Stimulated activated CD4-positive, alpha-beta T cell treated with anti-CD3 and anti-CD28 coated beads, Interleukin-12 subunit alpha, Interleukin-12 subunit beta, amount 100 ng/mL, for 48 hours (primary cell): ENCODE data around the gene SMIM29.
"Not testable (repeated sequence)": the region's sequence is repeated elsewhere in the genome, so short reads cannot be mapped to it uniquely, and the experiment has no call there.

Experiments used
- DNase-seq, 3 donors: peaks; one replicate each; pipeline ENCODE4 v3.0.0-alpha.2; 2020; ENCODE audit warnings: low read depth in 2 of 3, low spot score in 1 of 3

Gene SMIM29

DNA sequence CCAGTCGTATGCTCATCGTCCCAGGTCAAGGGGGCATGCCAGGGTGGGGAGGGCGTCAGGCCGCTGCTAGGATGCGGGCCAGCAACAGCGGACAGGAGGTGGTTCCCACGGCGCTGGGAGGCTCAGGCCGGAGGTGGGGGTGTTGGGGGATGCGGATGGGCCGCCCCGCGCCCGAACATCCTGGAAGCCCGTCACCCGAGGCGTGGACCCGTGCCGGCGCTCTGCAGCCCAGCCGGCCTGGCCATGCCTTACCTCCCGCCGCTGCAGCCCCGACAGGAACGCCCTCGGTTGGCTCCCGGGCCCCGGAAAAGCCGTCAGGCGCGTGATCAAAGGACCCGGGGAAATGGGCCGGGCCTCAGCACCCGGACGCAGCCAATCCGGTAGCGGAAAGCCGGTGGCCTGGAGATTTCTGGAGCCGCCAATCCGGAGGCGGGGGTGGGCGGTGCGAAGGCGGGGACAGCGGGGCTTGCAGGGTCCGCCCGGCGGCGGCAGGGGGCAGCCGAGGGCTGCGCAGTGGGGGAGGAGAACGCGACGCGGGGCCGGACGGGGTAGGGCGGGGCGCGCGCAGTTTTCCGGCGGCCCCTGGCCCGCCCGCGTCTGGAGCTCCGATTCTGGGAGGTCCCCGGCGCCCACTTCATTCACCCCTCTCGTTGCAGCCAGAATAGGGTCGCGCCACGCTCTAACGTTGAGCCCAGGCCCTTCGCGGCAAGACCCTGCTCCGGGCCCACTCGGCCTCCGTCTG is at the start of gene SMIM29:
Gene SMIM29 (minus strand): TSS at position 280 of the 742 bp plus-strand sequence. CDS start 1,215 bp downstream, outside the sequence.
- peak; percentile 94 to 98 (median 96) for DNase-seq

DNA sequence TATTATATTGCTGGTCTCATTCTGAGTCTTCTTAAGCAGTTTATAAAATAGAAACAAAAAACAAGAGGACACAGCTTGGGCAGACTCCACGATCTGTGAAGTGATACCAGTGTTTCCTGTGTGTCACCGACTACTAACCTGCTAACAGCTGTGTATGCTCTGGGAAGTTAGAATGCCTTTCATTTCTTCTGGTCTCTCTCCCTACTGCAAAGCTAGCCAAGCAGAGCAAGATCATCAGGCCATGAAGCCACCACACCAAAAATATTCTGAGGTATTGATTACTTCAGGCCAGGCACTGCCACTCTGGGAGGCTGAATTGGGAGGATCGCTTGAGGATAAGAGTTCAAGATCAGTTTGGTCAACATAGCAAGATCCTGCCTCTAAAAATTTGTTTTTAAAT is 46.9 kb upstream of the SMIM29 start:
- no peak for DNase-seq

DNA sequence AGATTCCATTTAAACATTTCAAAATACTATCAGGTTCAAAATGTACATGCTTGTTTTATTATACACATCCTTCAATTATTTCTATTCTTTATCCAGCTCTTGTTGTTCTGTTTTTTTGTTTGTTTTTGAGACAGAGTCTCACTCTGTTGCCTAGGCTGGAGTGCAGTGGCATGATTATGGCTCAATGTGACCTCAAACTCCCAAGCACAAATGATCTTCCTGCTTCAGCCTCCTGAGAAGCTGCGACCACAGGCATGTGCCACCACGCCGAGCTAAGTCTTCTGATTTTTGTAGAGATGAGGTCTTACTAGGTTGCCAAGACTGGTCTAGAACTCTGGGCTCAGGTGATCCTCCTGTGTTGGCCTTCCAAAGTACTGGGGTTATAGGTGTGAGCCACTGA is 44.1 kb upstream of the SMIM29 start:
- DNase-seq, result no peak

DNA sequence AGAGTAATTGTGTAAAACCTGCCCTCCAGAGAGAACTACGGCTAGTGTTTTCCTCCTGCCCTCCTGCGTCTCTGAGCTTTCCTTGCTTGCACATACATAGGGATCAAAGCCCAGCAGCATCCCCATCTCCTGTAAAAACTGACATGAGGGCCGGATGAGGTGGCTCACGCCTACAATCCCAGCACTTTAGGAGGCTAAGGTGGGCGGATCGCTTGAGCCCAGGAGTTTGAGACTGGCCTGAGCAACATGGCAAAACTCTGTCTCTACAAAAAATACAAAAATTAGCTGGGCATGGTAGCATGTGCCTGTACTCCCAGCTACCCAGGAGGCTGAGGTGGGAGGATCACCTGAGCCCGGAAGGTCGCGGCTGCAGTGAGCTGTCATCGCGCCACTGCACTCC is 40.3 kb upstream of the SMIM29 start:
- DNase-seq, result no peak

DNA sequence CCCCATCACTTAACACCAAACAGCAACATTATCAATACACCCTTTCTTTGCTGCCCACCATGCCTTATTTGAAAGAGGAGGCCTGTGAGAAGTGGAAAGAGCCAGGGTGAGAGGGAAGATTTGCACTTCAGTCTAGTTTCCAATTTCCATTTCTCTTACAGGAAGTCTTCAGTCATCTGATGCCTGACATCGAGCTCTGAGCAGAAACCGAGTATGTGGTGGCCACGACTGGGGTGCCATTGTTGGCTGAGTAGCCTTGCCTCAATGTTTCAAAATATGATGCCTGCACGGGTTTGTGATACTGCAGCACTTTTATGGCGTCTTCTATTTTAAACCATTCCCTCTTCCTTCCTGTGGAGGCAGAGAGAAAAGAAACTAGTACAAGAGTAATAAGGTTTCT is 39.8 kb upstream of the SMIM29 start:
- no peak for DNase-seq

DNA sequence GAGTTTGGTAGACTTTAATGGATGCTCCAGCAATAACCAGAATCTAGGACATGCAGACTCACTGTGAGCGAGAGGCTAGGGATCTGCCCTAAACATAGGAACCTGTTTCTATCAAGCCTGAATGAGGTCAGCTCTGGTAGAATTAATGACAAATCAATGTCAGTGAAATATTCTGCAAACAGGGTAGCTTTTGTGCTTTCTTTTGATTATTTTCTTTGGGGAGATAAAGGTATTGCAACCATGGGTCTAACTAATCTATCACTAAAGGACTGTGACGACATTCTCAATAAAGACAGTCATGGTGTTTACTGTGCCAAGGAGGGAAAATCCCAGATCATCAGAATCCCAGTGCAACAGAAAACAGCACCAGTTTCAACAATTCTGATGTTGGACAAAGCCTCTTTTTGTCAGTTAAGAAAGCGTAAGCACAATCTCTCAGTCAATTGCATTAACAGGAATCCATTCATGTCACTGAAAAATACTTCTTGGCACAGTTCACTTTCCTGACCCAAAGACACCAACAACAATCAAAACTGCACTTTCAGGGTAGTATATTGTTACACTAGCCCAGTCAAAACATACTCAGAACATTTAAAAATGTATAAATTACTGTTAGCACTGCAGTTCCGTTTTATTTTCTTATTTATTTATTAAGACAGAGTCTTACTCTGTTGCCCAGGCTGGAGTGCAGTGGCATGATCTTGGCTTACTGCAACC is 36.8 kb upstream of the SMIM29 start:
- no peak for DNase-seq

DNA sequence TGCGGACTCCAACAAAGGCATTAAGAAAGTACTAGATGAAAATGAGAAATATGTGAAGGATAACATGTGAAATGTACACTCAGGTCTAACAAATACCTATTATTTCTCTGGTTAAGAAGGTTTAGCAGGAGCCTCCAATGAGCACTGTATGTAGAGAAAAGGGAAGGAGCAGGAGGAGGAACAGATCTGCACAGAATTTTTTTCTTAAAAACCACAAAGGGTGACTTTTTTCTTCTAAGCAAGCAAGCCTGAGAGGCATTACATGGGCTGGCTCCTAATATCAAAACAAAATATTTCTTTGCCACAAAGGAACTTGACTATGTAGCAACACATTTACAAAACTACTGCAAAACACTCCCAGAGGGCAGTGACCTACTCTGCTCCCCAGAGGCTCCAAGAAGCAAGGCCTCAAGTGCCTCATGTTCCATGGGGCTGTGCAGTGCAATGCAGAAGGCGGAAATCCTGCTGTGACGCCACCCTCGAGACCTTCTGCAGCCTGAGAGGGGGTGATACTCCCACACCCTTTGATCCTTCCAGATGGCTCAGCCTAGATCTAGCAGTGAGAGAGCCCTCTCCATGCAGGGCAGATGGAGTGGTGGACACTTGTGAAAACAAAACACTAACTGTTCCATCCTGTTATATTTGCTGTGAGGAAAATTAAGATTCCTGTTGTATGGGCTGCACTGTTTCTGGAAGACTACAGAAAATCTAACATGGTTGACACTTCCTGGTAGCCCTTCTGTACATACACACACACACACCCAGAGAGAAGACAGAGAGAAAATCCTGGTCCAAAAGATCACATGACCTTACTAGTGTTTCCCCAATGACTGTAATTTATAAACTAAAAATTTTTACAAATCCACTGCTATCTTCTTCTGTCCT is 36.0 kb upstream of the SMIM29 start:
- DNase-seq, result no peak

DNA sequence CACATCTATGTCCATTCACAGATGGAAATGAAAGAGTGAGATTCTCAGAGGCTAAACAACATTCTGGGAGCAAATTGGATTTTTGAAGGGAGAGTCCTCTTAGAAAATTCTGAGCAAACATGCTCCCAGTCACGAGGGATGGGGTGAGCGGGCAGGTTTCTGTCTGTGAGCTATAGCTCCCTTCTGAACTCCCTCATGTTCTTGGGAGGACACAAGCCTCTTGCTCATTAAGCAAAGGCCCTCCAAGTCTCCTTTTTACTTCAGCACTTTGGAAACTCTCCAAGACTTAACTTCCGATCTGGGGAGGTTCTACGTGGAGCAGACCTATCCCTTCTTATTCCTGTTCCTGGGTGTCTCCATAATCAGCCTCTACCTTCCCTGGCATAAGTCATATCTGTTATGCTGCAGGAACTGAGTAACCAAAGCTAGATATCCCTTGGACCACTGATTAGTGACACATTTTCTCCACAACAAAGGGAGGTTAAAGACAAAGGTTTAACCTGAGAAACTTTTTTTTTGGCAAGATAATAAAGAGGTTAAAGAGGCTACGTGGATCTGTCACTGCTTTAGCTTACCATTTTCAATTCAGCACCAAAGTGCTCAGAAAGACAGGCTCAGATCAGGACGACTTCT is 33.0 kb upstream of the SMIM29 start:
- no peak for DNase-seq

DNA sequence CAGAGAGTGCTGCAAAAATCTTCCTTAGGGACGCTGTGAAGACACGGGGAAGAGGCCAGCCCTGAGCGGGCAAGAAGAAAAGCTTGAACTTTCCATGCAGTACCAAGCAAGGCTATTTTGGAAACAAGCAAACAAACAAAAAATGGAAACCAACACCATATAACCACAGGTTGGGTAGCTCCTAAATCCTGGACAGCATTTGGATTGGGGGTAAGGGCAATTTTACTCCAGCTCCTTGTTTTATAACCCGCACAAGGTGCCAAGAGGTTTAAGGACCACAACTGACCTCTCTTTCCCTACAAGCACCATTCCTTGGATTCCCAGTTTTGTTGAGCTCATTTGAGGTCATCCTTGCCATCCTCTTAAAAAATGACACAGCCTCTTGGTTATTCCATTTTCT is 31.4 kb upstream of the SMIM29 start:
- no peak for DNase-seq

DNA sequence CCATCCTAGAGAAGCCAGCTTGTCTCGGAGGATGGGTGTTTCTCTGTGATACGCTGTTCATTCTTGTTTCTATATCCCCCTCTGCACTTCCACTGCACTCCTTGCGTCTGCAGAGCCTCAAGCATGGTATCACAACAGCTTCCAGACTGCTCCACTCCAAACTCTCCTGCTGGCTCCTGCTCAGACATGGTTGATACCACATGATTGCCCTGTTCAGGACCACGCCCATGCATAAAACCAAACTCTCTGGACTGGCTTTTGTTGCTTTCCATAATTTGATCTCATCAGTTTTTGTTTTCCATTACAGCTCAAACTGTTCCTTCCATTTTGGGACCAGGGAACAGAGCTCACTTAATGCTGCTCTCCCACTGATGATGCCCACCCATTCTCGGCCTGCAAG is 30.0 kb upstream of the SMIM29 start:
- no peak for DNase-seq

DNA sequence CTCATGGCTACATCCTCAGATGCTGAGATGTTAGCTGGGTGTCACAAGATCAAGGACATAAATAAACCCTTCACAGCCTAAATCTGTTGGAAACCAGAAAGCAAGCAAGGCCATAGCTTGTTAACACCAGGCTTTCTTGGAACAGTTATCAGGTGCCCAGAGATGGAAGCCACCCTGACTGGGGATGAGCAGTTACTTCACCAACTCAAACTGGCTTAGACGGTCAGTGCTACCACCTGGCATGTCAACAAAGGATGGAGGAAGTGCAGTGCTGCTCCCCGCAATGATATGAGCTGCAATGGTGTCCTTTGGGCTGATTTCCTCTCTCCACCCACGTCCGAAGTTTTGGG is 28.9 kb upstream of the SMIM29 start:
- DNase-seq, result no peak

DNA sequence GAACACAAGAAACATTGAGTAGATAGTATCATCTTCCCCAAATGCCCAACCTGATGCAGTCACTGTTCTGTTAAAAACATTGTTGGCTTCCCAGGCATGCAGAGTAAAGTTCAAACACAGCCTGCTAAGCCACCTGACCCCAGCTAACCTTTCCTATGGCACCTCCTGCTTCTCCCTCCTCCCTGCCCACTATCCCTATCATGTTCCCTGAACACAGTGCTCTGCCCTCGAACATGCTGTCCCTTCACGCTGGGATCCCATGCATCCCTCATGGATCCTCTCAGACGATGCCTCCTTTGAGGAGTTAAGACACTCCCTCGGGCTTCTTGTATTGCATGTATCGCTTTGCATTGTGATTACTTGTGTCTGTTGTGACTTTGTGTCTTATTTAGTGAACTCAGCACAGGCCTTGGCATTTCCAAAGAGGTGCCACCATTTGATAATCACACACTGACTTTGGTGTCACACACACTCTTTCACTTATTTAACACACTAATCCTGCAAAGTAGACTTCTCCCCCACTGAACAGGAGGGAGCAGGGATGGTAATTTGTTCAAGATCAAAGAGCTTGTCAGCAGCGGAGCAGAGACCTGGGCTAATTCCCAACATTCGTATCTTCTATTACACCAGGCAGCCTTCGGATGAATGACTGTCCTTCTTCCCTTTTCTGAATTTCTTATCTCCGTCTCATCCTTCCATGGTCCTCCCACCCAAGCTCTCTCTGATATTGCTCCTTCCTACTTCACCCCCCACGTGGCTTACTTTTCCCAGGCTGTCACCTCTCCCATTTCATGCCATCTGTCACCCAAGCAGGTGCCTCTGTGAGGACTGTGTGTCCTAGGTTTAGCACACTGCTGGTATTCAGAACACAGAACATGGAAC is 28.3 kb upstream of the SMIM29 start:
- DNase-seq, result no peak

DNA sequence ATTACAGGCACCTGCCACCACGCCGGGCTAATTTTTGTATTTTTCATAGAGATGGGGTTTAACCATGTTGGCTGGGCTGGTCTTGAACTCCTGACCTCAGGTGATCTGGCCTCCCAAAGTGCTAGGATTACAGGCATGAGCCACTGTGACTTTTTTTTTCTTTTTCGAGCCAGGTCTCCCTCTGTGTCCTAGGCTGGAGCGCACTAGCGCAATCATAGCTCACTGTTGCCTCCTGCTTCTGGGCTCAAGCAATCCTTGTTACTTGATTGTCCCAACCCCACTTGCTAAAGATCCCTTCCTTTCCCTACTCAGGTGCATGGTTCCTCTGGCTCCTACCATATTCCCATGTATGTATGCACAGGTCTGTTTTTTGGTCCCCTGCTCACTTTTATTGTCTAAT is 27.4 kb upstream of the SMIM29 start:
- DNase-seq, result no peak

DNA sequence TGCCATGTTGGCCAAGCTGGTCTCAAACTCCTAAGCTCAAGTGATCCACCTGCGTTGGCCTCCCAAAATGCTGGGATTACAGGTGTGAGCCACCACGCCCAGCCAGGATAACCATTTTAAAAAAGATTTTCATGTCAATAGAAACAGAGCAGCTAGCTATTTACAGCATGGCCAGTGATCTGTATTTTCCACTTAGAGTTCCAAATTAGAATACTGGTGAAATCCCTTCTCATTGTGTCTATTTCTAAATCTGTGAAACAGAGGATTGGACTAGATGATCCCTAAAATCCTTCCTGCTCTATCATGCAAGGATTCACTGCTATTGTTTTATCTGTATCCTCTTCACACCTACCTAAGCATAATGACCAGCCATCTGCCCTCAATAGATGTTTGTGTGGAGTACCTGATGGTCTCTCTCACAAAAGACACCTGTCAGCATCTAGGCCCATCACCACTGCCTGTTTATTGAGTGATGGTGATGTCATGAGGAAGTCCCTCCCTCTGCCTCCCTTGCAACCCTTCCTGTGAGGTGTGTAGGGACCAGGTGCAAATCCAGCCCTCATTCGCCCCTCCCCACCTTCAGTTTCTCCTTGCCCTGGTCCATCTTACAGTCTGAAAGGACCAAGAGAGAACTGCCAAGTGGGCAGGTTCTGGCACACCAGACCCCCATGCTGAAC is 26.5 kb upstream of the SMIM29 start:
- no peak for DNase-seq

DNA sequence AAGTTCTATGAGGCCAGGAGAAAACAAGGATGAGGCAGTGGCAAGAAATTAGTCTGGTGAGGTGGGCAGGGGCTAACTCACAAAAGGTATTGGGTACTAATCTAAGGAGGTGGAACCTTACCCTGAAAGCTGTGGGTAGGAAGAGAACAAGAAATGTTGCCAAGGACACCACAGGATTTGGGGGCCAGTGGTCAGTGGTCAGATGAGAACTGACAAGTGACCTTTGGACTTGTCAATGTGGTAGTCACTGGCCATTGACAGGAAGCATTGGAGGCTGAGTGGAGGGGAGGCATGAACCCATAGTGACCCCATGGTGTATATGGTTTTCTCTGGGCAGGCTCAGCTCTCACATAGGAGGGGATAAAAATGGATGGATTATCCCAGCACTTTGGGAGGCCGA is 25.3 kb upstream of the SMIM29 start:
- no peak for DNase-seq

DNA sequence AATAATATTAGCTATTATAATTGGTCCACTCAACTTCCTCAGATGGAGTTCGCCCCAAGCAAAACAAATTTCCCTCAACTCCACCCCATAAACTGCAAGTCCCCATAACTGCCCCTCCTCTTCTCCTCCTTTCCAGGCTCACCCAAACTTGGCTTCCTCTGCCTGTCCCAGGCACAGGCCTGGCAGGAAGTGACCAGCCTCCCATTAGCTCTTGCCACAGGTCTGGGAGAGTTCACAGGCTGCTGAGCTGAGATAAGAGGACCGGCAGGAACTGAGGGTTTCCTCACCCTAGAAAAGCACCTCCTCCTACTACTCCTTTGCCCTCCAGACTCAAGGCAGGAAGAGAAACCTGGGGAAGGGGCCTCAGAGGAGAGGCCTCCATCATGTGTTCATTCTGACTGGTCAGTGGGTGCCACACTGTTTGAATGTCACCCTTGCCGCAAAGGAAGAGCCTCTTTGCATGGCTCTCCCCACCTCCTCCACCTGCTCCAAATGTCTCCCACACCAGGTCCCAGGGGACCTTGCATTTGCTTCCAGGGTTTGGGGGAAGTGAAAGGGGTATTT is 24.5 kb upstream of the SMIM29 start:
- no peak for DNase-seq

DNA sequence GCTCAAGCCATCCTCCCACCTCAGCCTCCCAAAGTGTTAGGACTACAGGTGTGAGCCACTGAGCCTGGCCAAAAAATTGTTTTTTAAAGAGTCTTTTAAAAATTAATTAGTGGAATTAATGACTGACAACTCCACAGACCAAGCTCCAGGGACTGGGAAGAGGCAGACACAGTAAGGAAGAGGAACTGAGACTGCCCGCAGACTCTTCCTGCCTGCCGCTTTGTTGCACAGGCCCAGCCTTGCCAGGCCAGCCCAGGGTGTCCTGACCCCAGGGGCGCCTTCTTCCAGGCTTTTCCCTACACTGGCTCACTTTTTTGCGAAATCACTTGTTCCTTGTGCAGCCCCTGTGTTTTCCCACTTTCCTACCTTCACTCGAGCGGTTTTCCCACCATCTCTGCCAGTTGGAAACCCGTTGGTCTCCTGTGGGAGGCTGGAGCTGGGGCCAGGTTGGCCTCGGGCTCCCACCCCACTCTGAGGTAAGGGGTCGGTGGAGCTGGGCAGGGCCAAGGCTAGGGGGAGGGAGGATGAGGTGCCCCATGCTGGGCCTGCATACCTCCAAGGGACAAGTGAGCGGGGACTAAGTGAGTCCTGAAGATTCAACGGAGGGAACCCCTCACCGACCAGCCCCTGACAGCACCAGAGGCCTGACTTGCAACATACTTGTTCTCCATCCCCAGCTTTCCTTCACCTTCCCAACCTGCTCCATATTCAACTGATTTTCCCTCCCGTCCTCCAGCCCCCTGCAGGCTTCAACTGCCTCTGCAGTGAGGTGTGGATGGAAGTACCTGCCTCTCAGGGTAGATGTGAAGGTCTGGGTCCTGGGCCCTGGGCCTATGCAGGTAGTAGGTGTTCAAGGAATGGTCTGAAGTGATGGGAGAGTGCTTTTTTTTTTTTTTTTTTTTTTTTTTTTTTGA is 23.5 kb upstream of the SMIM29 start:
- no peak for DNase-seq

DNA sequence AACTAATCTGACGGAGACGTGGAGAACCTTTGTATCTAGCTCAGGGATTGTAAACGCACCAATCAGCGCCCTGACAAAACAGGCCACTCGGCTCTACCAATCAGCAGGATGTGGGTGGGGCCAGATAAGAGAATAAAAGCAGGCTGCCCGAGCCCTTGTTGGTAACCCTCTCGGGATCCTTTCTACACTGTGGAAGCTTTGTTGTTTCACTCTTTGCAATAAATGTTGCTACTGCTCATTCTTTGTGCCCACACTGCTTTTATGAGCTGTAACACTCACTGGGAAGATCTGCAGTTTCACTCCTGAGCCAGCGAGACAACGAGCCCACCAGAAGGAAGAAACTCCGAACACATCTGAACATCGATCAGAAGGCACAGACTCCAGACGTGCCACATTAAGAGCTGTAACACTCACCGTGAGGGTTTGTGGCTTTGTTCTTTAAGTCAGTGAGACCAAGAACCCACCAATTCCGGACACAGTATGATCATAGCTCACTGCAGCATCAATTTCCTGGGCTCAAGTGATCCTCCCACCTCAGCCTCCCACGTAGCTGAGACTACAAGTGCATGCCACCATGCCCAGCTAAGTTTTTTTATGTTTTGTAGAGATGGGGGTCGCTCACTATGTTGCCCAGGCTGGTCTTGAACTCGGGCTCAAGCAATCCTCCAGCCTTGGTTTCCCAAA is 21.0 kb upstream of the SMIM29 start:
- not testable (repeated sequence) for DNase-seq
